Measurements from ENCODE around the gene TINCR. TPM values are rescaled to one million over a fixed set of nuclear protein-coding genes. Genes with fewer than 3 reads are reported as not detected.

TINCR gene
- polyA plus RNA-seq, 1 donor from 2014 or later: 2.0 TPM

Small RNA genes within 50 kb of the gene (small RNA-seq; reads per million reads assigned to genes)
- gene SNRPEP4: 0 to 0.65 (median 0) reads per million in 3 experiments

Other genes with a start within 250 kb of the TINCR start
- gene PTPRS, start 227.1 kb downstream of the TINCR start, polyA plus RNA-seq: 121 and 144 TPM in 2 replicates
- gene ZNRF4, start 112.5 kb downstream of the TINCR start, polyA plus RNA-seq: not detected in 2 replicates
- gene SAFB2, start 54.8 kb upstream of the TINCR start, polyA plus RNA-seq: 38.8 and 40.1 TPM in 2 replicates
- 67.3 and 89.8 TPM in 2 replicates for gene SAFB, start 55.1 kb upstream of the TINCR start, polyA plus RNA-seq
- 46.0 and 52.3 TPM in 2 replicates for gene MICOS13, start 112.6 kb upstream of the TINCR start, polyA plus RNA-seq
- 170 and 223 TPM in 2 replicates for gene HSD11B1L, start 113.1 kb upstream of the TINCR start, polyA plus RNA-seq
- 358 and 452 TPM in 2 replicates for gene RPL36, start 122.3 kb upstream of the TINCR start, polyA plus RNA-seq
- 43.1 and 46.2 TPM in 2 replicates for gene LONP1, start 152.2 kb upstream of the TINCR start, polyA plus RNA-seq
- not detected in 2 replicates for gene CATSPERD, start 152.7 kb upstream of the TINCR start, polyA plus RNA-seq
- gene PRR22, start 216.8 kb upstream of the TINCR start, polyA plus RNA-seq: 0.97 and 1.0 TPM in 2 replicates
- gene DUS3L, start 223.2 kb upstream of the TINCR start, polyA plus RNA-seq: 34.2 and 42.1 TPM in 2 replicates
- gene NRTN, start 237.1 kb upstream of the TINCR start, polyA plus RNA-seq: 0.62 TPM in 1 of 2 replicates, not detected in the other

Measured in neural cell (in vitro differentiated cells).